GM12875 (cell line): Measurements from ENCODE around the gene BEX3.

ENCODE experiments used
- H3K4me3 ChIP-seq: one replicate; pipeline ENCODE4 v1.5.1; 2011; ENCODE audit warnings: low read depth, low read length, control low read depth
- TF ChIP-seq, protein P1 (sequence below): IDR thresholded peaks from 2 replicates; pipeline ENCODE4 v1.5.1; 2011; ENCODE audit warnings: low read depth, mild to moderate bottlenecking, control low read depth, inconsistent platforms, low read length, moderate library complexity, borderline replicate concordance; ENCODE audit not compliant: insufficient read depth

BEX3 gene

GRCh38 chrX:103361798-103362197 is 14.5 kb upstream of the BEX3 start:
- no peak overlapping the region for H3K4me3 ChIP-seq
- TF ChIP-seq, protein P1, sequence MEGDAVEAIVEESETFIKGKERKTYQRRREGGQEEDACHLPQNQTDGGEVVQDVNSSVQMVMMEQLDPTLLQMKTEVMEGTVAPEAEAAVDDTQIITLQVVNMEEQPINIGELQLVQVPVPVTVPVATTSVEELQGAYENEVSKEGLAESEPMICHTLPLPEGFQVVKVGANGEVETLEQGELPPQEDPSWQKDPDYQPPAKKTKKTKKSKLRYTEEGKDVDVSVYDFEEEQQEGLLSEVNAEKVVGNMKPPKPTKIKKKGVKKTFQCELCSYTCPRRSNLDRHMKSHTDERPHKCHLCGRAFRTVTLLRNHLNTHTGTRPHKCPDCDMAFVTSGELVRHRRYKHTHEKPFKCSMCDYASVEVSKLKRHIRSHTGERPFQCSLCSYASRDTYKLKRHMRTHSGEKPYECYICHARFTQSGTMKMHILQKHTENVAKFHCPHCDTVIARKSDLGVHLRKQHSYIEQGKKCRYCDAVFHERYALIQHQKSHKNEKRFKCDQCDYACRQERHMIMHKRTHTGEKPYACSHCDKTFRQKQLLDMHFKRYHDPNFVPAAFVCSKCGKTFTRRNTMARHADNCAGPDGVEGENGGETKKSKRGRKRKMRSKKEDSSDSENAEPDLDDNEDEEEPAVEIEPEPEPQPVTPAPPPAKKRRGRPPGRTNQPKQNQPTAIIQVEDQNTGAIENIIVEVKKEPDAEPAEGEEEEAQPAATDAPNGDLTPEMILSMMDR: no peak

- TF ChIP-seq, protein P1: no peak
- no peak overlapping the region for H3K4me3 ChIP-seq
These were observed 13.9 kb upstream of the BEX3 start for GRCh38 chrX:103362474-103362873.

GRCh38 chrX:103363046-103363445 is 13.3 kb upstream of the BEX3 start:
- no peak overlapping the region for H3K4me3 ChIP-seq
- TF ChIP-seq, protein P1: no peak

DNA sequence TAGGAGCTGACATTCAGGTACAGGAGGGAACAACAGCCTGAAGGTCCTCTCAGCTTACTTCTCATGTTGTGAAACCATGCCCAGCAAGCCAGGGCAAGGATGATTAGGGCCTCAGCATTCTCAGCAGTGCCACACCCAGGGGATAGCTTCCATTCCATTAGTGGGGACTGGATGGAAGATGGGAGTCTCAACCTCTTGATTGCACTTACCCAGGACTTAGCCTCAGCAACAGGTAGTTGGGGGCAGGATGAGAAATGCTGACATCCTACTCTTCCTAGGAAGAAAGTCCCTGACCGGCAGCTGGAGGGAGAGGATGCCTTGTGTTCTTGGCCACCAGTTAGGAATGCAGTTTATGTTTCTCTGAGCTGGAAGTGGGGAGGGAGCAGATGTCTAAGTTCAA is 8.8 kb upstream of the BEX3 start:
- H3K4me3 ChIP-seq: no peak overlapping the region
- TF ChIP-seq, protein P1: no peak

DNA sequence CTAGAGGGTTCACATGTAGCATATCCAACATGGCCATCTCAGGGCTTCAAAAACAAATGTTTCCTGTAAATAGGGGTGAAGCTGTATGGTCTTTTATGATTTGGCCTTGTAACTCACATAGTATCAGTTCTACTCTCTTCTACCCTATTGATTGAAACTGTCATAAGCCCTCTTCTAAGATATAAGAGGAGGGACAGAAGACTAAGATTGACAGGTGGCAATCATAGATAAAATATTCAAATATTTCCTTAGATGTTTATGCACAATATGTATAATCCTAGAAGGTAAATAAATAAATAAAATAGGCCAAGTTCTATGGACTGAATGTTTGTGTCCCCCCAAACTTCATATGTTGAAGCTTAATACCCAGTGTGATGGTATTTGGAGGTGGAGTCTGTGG is 6.9 kb upstream of the BEX3 start:
- no peak overlapping the region for H3K4me3 ChIP-seq
- TF ChIP-seq, protein P1: no peak

GRCh38 chrX:103372886-103373285 is 3.5 kb upstream of the BEX3 start:
- TF ChIP-seq, protein P1: no peak

GRCh38 chrX:103373581-103373980 is 2.8 kb upstream of the BEX3 start:
- no peak overlapping the region for H3K4me3 ChIP-seq
- TF ChIP-seq, protein P1: no peak

More at GRCh38 chrX:103372886-103373285, 3.5 kb upstream of the BEX3 start:
- no peak overlapping the region for H3K4me3 ChIP-seq
